ENCODE measurements around the gene DDAH1.

GRCh38 chr1:85373378-85373708 is 91.6 kb downstream of the DDAH1 start:
- TF ChIP-seq MAX (IDR thresholded peaks at IDR 0.05): no peak
- peak; percentile 57; the same call in 1 of the 2 replicates for TF ChIP-seq REST (IDR thresholded peaks at IDR 0.05)
- no peak for TF ChIP-seq NR3C1 (IDR thresholded peaks at IDR 0.05)
- no peak for TF ChIP-seq CTCF (IDR thresholded peaks at IDR 0.05)
- TF ChIP-seq MAFK (IDR thresholded peaks at IDR 0.05; ENCODE audit: partially characterized antibody): no peak
- TF ChIP-seq POLR2A (IDR thresholded peaks at IDR 0.05; ENCODE audit: low read length): no peak
- TF ChIP-seq NPAS2 (CRISPR knock-in tag; IDR thresholded peaks at IDR 0.05; ENCODE audit: borderline replicate concordance): no peak
- TF ChIP-seq JUN (IDR thresholded peaks at IDR 0.05): no peak
- no peak for TF ChIP-seq PBX3 (IDR thresholded peaks at IDR 0.05)
- no peak for TF ChIP-seq MYC (IDR thresholded peaks at IDR 0.05; ENCODE audit: borderline replicate concordance, low read length)
- no peak for TF ChIP-seq ELK1 (IDR thresholded peaks at IDR 0.05; ENCODE audit: low read depth, low read length)
- TF ChIP-seq EP300 (IDR thresholded peaks at IDR 0.05): no peak
